DND-41 (cell line): Measurements from ENCODE around the gene HSPA1L.

Experiments
- CTCF ChIP-seq: IDR thresholded peaks from 2 replicates; pipeline ENCODE4 v1.5.1; 2012; ENCODE audit warnings: borderline replicate concordance, low read length, moderate library complexity, mild to moderate bottlenecking; ENCODE audit not compliant: poor library complexity, severe bottlenecking; ENCODE audit errors: extremely low read depth
- EZH2 ChIP-seq: IDR thresholded peaks from 3 replicates; pipeline ENCODE4 v1.6.1; 2012; ENCODE audit warnings: borderline replicate concordance, low read depth, mild to moderate bottlenecking, moderate library complexity, low read length, inconsistent platforms; ENCODE audit not compliant: severe bottlenecking

- TF ChIP-seq CTCF (no peak), EZH2 (no peak)
These were observed 47.9 kb downstream of the HSPA1L start for GRCh38 chr6:31767096-31767645.
